Measurements from ENCODE around the gene ITGAL. TPM values are rescaled to one million over a fixed set of nuclear protein-coding genes. Genes with fewer than 3 reads are reported as not detected.

ITGAL gene
- total and polyA plus RNA-seq, 2 of the 13 experiments (the other 11 are each of a cell fraction or from before 2014, with no cell fraction given) = 0.86 to 1.2 TPM

GRCh38 chr16:30534368-30535105, 62.0 kb downstream of the ITGAL start, which contains the start of gene ZNF747 (continued):
- TF ChIP-seq ZNF598 (CRISPR knock-in tag; IDR thresholded peaks at IDR 0.05; ENCODE audit: borderline replicate concordance) (peak; percentile 9; the same call in 1 of the 2 replicates), ZNF747 (CRISPR knock-in tag; IDR thresholded peaks at IDR 0.05; ENCODE audit: borderline replicate concordance) (peak; percentile 99), E2F1 (CRISPR knock-in tag; IDR thresholded peaks at IDR 0.05) (peak; percentile 74), ZSCAN20 (CRISPR knock-in tag; IDR thresholded peaks at IDR 0.05; ENCODE audit: borderline replicate concordance) (no peak; the same call in none of the 2 replicates), HMG20A (CRISPR knock-in tag; IDR thresholded peaks at IDR 0.05; ENCODE audit: borderline replicate concordance) (peak; percentile 13; the same call in 1 of the 2 replicates), THAP8 (CRISPR knock-in tag; IDR thresholded peaks at IDR 0.05; ENCODE audit: borderline replicate concordance) (no peak; the same call in 1 of the 2 replicates), CREB3 (CRISPR knock-in tag; IDR thresholded peaks at IDR 0.05) (no peak), ZNF337 (CRISPR knock-in tag; IDR thresholded peaks at IDR 0.05; ENCODE audit: borderline replicate concordance, low read depth) (no peak), PAXIP1 (CRISPR knock-in tag; conservative IDR thresholded peaks at IDR 0.05) (0 out of 2 replicates have a peak, but pooled peaks have one; percentile 60), ZNF441 (CRISPR knock-in tag; IDR thresholded peaks at IDR 0.05; ENCODE audit: borderline replicate concordance) (no peak; the same call in none of the 2 replicates), PAF1 (CRISPR knock-in tag; IDR thresholded peaks at IDR 0.05) (0 out of 2 replicates have a peak, but pooled peaks have one; percentile 50), RBFOX2 (IDR thresholded peaks at IDR 0.05; ENCODE audit: low read depth, low read length) (peak; percentile 95), ZNF230 (CRISPR knock-in tag; IDR thresholded peaks at IDR 0.05) (no peak; the same call in 1 of the 2 replicates), THAP11 (CRISPR knock-in tag; IDR thresholded peaks at IDR 0.05) (peak; percentile 94), POLR2G (IDR thresholded peaks at IDR 0.05; ENCODE audit: low read depth, low read length) (peak; percentile 82), CREM (IDR thresholded peaks at IDR 0.05) (peak; percentile 95), CREM (CRISPR knock-in tag; IDR thresholded peaks at IDR 0.05) (peak; percentile 17; the same call in 1 of the 2 replicates), ZNF737 (CRISPR knock-in tag; IDR thresholded peaks at IDR 0.05; ENCODE audit: borderline replicate concordance) (no peak; the same call in 1 of the 2 replicates), ZSCAN22 (CRISPR knock-in tag; IDR thresholded peaks at IDR 0.05) (no peak), ZBTB20 (CRISPR knock-in tag; IDR thresholded peaks at IDR 0.05; ENCODE audit: borderline replicate concordance, low read depth) (no peak; the same call in 1 of the 2 replicates), ZFP36L2 (CRISPR knock-in tag; IDR thresholded peaks at IDR 0.05) (no peak; the same call in 1 of the 2 replicates), ELF1 (CRISPR knock-in tag; IDR thresholded peaks at IDR 0.05) (peak; percentile 98), SP2 (CRISPR knock-in tag; IDR thresholded peaks at IDR 0.05) (peak; percentile 58)
